Stimulated activated CD8-positive, alpha-beta memory T cell treated with anti-CD3 and anti-CD28 coated beads, Interleukin-12 subunit alpha, Interleukin-12 subunit beta, amount 100 ng/mL, for 1 hour (primary cell): ENCODE measurements around the gene CLEC4C.
"Not testable (repeated sequence)": the region's sequence is repeated elsewhere in the genome, so short reads cannot be mapped to it uniquely, and the experiment has no call there.

Source experiments
- DNase-seq: peaks from one replicate; pipeline ENCODE4 v3.0.0-alpha.2; 2020; ENCODE audit warnings: low read depth

CLEC4C gene, protein sequence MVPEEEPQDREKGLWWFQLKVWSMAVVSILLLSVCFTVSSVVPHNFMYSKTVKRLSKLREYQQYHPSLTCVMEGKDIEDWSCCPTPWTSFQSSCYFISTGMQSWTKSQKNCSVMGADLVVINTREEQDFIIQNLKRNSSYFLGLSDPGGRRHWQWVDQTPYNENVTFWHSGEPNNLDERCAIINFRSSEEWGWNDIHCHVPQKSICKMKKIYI

DNA sequence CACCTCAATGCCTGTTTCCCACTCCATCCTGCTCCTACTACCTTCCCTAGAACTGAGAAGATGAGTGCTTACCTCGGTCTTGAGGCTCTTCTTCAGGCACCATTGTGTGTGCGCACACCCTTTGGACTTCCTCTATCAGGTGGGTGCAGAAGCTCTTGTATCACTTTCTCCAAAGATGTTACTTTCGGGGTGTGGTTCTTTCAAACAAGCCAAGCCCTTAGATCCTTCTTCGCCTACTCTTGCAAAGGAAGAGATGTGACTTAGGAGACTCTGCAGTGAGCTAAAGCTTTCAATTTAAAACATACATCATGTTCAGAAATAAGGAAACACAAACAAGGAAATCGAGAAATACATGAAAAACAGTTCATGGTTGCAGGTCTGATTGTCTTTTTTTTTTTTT is at the start of gene CLEC4C:
TSS of gene CLEC4C (minus strand) at position 130 of the 400 bp plus-strand sequence. CDS start at position 103, 27 bp downstream.
- no peak for DNase-seq

DNA sequence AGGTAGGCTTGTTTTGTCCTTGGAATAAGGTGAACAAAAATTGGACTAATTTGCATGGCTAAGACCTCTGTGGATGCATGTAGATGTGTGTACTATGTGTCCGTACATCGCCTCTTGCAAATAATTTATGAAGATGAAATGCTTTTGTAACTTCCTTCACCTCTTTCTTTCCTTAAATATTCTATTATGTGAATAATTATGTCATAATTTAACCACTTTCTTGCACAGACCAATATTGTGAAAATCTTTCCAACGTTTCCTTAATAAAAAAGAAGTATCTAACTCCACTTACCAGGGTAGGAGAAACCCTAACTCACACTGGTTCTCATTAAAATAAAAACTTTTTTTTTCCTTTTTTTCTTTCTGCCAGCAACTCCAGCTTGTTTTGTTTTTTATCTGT is 46.0 kb upstream of the CLEC4C start:
- no peak for DNase-seq

DNA sequence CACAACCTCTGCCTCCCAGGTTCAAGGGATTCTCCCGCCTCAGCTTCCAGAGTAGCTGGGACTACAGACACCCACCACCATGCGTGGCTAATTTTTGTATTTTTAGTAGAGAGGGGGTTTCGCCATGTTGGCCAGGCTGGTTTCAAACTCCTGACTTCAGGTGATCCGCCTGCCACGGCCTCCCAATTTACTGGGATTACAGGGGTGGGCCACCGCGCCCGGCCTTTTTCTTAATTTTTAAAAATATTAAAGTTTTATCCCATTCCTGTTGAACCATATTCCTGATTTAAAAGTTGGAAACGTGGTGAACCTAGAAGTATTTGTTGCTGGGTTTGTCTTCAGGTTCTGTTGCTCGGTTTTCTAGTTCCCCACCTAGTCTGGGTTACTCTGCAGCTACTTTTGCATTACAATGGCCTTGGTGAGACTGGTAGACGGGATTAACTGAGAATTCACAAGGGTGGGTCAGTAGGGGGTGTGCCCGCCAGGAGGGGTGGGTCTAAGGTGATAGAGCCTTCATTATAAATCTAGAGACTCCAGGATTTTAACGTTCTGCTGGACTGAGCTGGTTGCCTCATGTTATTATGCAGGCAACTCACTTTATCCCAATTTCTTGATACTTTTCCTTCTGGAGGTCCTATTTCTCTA is 41.8 kb upstream of the CLEC4C start, which contains the start of gene NANOG:
TSS of gene NANOG (plus strand) at position 519 of the 645 bp plus-strand sequence. CDS start 213 bp downstream, outside the sequence.
- not testable (repeated sequence) for DNase-seq

DNA sequence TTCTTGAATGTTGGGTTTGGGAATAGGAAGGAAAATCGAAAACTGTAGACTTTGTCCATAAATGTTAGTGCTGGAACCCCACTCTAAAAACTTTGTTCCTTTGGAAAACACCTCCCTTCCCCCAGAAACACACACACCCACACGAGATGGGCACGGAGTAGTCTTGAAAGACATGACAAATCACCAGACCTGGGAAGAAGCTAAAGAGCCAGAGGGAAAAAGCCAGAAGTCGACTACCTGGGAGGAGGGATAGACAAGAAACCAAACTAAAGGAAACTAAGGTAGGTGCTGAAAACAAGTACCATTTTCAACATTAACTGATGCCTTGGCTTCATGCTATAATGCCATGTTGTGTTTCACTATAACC is 41.1 kb upstream of the CLEC4C start:
- no peak for DNase-seq

DNA sequence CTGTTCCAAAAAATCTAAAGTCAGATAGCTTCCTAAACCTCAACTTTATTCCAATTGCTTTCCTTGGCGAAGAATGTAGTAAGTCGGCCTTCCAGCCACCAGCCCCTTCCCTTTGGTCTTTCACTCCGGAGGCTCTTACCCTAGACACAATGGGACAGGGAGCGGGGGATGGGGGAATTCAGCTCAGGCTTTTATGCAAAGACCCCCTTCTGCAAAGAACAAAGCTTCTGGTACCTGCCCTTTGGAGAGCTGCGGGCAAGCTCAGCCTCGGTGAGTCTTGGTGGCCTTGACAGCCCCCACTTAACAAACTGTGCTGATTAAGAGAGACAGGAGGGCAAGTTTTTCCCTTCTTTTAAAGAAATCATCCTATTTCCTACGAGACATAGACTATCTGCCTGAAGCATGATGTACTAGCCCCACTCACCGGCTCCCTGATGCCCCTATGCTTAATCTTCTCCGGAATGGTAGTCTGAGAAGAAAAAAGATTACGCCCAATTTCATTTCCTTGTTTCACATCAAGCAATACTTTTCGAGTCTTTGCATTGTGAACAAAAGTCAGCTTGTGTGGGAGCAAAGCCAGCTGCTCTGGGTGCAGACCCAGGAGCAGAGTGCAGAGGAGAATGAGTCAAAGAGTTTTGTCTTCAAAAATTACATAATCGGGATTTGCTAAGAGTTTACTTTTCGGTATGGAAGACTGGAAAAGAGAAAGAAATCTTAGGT is 40.6 kb upstream of the CLEC4C start:
- DNase-seq: no peak

DNA sequence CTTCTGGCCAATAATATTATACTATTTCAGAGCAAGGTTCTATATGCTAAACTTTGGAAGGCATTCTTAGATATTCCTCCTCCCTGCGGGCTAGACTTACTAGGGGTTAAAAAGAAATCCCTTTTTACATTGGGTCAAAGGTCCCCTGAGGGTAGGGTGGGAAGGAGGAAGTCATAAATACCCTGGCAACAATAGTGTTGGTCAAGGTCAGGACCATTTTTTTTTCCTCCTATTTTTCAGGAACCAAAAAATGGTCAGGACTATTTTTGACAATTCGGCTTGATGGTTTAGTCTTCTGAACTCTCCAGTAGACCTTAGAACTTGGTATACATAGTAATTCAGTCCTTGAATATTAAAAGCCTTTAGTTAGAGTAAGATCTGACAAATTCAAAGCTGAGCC is 37.5 kb upstream of the CLEC4C start:
- DNase-seq: no peak

DNA sequence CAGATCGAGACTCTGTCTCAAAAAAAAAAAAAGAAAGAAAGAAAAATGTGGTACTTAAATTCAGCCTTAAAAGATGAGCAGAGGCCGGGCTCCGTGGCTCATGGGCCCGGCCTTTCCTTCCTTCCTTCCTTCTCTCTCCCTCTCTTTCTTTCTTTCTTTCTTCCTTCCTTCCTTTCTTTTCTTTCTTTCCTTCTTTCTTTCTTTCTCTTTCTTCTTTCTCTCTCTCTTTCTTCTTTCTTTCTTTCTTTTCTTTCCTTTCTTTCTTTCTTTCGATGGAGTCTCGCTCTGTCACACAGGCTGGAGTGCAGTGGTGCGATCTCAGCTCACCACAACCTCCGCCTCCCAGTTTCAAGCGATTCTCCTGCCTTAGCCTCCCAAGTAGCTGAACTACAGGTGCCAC is 36.3 kb upstream of the CLEC4C start:
- not testable (repeated sequence) for DNase-seq

DNA sequence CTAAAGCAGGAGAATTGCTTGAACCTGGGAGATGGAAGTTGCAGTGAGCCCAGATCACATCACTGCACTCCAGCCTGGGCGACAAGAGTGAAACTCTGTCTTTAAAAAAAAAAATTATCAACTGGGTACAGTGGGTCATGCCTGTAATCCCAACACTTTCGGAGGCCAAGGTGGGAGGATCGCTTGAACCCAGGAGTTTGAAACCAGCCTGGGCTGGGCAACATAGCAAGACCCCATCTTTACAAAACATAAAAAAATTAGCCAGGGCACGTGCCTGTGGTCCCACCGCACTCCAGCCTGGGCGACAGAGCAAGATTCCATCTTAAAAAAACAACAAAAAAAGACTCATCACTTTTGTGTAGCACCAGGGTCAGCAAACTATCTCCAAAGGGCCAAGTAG is 34.9 kb upstream of the CLEC4C start:
- DNase-seq: no peak

DNA sequence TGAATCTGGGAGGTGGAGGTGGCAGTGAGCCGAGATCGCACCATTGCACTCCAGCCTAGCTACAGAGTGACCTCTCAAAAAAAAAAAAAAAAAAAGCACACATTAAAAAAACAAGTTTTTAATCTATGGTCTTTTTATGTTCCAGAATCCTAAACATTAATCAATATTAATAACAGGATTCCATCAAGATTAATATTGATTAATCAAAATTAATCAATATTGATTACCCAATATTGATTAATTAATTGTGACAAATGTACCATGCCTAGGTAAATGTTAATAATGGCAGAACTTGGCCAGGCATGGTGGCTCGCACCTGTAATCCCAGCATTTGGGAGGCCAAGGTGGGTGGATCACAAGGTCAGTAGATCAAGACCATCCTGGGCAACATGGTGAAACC is 34.1 kb upstream of the CLEC4C start:
- DNase-seq: no peak

DNA sequence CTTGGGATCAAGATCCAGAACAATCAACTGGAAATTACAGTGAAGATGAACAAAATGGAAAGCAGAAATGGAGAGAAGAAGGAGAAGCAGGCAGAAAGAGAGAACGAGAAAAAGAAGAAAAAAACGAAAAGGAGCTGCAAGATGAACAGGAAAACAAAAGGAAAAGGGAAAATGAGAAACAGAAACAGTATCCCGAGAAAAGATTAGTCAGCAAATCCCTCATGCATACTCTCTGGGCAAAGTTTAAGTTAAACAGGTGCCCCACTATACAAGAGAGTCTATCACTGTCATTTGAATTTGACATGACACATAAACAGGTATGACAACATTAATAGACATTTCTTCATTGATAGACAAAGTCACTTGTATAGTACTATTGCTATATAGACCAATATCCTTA is 22.8 kb upstream of the CLEC4C start:
- DNase-seq: no peak

DNA sequence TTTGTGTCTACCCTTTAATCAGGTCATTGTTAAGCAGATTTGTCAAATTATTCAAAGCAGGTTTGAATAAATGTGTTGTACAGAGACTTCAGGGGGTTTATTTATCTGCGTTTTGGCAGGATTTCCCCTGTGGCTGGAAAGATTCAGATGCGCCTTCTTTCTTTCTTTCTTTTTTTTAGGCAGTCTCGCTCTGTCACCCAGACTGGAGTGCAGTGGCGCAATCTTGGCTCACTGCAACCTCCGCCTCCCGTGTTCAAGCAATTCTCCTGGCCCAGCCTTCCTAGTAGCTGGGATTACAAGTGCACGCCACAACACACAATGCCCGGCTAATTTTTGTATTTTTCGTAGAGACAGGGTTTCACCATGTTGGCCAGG is 11.6 kb upstream of the CLEC4C start:
- no peak for DNase-seq

DNA sequence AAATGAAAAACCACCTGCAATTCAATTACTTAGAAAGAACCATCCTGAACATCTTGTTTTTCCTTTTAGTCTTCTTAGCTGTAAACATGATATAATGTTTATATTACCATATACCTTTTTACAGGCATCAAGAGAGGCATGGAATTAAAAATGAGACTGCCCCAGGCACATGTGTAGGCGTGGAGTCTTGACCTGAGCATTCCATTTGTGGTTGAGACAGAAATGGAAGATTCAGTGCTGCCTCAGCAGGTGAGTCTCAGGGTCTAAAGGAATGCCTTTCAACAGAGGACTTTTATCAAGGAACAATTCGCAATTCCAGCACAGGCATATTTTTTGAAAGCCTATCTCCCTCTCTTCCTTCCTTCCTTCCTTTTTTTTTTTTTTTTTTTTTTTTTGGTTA is 9.8 kb upstream of the CLEC4C start:
- DNase-seq: no peak

DNA sequence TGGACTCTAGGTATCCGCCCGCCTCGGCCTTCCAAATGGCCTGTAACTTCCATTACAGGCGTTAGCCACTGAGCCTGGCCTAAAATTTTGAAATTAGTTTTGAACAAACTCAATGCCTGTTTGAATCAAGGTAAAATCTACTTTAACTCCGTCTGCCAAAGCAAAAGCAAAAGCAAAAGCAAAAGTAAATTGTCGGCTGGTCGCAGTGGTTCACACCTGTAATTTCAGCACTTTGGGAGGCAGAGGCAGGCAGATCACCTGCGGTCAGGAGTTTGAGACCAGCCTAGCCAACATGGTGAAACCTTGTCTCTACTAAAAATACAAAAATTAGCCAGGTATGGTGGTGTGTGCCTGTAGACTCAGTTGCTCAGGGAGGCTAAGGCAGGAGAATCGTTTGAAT is 8.5 kb upstream of the CLEC4C start:
- DNase-seq: not testable (repeated sequence)

DNA sequence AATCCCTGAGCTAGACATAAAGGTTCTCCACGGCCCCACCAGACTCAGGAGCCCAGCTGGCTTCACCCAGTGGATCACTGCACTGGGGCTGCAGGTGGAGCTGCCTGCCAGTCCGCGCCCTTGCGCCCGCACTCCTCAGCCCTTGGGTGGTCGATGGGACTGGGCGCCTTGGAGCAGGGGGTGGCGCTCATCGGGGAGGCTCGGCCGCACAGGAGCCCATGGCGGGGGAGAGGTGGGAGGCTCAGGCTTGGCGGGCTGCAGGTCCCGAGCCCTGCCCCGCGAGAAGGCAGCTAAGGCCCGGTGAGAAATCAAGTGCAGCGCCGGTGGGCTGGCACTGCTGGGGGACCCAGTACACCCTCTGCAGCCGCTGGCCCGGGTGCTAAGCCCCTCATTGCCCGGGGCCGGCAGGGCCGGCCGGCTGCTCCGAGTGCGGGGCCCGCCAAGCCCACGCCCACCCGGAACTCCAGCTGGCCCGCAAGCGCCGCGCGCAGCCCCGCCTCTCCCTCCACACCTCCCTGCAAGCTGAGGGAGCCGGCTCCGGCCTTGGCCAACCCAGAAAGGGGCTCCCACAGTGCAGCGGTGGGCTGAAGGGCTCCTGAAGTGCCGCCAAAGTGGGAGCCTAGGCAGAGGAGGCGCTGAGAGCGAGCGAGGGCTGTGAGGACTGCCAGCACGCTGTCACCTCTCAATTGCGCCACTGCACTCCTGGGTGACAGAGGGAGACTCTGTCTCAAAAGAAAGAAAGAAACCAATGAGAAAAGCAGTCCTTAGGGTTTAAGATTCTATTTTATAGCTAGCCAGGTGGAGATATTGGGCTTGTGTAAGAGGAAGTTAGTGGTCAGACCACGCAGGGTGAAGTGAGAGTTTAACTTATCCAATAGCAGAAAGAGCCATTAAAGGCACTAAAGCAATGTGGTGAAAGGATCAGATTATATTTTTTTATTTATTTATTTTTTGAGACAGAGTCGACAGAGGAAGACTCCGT is 5.1 kb upstream of the CLEC4C start:
- not testable (repeated sequence) for DNase-seq

DNA sequence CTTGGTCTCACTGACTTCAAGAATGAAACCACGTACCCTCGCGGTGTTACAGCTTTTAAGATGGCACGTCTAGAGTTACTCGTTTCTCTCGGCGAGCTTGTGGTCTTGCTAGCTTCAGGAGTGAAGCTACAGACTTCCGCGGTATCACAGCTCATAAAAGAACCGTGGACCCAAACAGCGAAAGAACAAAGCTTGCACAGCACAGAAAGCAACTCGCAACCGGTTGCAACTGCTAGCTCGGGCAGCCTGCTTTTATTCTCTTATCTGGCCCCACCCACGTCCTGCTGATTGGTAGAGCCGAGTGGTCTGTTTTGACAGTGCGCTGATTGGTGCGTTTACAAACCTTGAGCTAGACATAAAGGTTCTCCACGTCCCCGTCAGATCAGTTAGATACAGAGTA is 4.2 kb upstream of the CLEC4C start:
- DNase-seq: no peak

DNA sequence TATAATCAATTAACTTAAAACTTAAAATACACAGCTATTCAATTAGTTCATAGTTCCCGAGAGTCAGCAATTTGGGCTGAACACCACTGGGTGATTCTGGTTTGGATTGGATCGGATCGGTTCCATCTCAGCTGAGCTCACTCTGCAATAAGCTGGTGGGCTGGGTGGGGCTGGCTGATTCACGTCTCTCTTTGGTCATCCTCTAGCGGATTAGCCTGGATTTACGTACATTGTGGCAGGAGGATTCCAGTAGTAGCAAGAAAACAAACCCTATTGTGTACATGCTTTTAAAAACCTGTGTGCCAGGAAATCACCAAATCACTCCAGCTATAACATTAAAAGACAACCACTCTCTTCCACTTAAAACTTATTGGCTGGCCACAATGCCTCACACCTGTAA is 3.2 kb upstream of the CLEC4C start:
- no peak for DNase-seq

DNA sequence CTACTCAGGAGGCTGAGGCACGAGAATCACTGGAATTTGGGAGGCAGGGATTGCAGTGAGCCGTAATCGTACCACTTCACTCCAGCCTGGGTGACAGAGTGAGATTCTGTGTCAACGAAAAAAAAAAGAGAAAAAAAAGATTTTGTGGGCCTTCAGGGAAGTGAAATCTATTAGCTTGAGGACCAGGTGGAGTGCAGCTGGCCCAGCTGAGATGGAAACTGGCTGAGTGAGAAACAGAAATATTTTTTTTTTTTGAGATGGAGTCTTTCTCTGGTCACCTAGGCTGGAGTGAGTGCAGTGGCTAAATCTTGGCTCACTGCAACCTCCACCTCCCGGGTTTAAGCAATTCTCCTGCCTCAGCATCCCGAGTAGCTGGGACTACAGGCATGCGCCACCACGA is 2.3 kb upstream of the CLEC4C start:
- no peak for DNase-seq

DNA sequence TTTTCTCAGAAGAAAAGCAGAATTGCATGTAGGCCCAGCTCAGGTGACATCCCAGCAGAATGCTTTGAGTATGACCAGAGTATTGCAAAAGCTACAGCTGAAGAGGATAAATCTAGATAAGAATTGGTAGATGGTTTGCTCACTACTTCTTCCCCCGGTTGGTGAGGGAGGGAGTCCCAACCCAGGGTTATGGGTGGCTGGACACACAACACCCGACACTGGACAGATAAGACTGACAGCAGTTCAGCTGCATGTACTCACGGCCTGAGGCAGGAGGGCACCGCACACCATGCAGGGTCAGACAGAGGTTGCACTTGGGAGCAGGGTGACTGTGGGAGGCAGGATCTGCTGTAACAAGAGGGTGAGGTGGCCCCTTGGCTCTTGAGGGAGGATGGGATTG is 1.7 kb upstream of the CLEC4C start:
- no peak for DNase-seq

DNA sequence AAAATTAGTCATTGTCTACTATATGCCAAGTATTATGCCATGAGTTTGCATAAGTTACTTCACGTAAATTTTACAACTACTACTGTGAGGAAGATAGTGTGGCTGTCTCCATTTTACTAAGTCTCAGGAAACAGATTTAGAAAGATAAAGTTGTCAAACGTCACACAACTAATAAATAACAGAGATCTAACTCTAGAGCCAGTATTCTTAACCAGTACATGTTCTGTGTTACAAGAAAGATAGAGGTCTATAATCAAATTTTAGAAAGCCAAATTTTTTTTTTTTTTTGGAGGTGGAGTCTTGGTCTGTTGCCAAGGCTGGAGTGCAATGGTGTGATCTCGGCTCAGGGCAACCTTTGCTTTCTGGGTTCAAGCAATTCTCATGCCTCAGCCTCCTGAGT is 14.2 kb downstream of the CLEC4C start:
- DNase-seq: no peak

DNA sequence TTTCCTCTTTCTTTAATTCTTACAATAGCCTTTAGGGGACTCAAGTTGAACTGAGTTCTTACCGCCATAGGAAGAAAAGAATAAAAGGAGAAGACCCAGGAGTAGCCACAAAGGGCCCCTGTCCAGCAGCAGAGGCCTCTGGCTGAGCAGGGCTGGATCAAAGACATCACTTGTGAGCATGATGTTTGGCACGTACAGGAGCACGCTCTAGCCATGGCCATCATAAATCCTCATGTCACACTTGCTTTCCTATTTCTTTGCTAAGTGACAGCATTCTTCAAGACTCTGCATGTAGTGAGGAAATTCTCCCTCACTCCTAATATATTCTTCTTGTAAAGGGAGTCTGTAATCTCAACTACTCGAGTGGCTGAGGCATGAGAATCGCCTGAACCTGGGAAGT is 15.7 kb downstream of the CLEC4C start:
- DNase-seq: no peak

DNA sequence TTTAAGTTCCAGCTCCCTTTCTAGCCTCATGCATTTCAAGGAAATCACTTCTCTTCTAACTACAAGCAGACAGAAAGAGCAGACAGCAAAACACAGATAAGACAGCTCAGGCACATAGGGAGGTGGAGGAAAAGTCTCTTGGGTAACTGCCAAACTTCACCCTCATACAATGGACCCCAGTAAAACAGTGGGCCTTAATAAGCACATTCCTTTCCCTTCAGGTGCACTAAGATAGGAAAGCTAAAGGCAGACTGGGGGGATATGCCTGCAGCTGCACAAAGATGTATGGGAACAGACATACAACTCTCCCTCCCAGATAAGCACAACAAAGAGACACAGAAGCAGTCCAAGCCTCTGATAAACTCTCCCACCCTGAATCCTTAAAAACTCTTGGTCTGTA is 16.2 kb downstream of the CLEC4C start:
- not testable (repeated sequence) for DNase-seq

DNA sequence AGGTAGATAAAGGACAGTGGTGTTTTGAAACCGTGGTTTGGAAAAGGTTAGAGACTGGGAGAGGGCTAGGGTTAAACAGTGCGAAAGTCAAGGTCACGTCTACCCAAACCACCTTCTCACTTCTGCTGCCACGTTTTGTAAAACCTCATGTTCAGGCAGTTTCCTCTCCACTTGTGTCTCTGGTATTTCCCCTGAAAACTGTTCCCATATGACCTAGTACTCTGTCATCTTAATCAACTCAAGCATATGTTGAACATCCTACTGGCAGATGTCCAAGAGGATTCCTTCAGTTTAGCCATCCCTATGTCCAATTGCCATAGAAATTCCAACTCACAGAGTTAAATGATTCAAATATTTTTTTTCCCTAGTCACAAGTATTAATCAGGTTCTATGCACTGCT is 17.4 kb downstream of the CLEC4C start:
- no peak for DNase-seq
